SK-N-SH treated with all-trans-retinoic acid at 6 μM for 48 hours (cell line): ENCODE measurements around the gene LIMK1.

ENCODE experiments used
- ARNTL ChIP-seq: fragments of 450-650 bp; formaldehyde crosslinking; IDR thresholded peaks from 2 replicates; pipeline ENCODE4 v1.5.0; 2020; ENCODE audit warnings: low read depth, mild to moderate bottlenecking, moderate library complexity, borderline replicate concordance
- BACH2 ChIP-seq: fragments of 250-450 bp; sonication (Bioruptor Pico); IDR thresholded peaks from 2 replicates; pipeline ENCODE4 v1.9.0; 2021; ENCODE audit warnings: mild to moderate bottlenecking, borderline replicate concordance
- CSDC2 ChIP-seq: fragments of 250-450 bp; sonication (Bioruptor Pico); IDR thresholded peaks from 2 replicates; pipeline ENCODE4 v1.5.0; 2020; ENCODE audit warnings: mild to moderate bottlenecking, moderate library complexity
- GLIS3 ChIP-seq: fragments of 250-450 bp; sonication (Bioruptor Pico); IDR thresholded peaks from 2 replicates; pipeline ENCODE4 v1.5.0; 2020; ENCODE audit warnings: mild to moderate bottlenecking, moderate library complexity
- ISL1 ChIP-seq: fragments of 250-450 bp; sonication (Bioruptor Pico); IDR thresholded peaks from 2 replicates; pipeline ENCODE4 v2.1.2; 2022; ENCODE audit warnings: mild to moderate bottlenecking, moderate library complexity
- OSR1 ChIP-seq: fragments of 250-450 bp; sonication (Bioruptor Pico); IDR thresholded peaks from 2 replicates; pipeline ENCODE4 v1.8.0; 2022; ENCODE audit warnings: moderate library complexity, mild to moderate bottlenecking, inconsistent platforms
- RARB ChIP-seq: fragments of 250-450 bp; sonication (Bioruptor Pico); IDR thresholded peaks from 2 replicates; pipeline ENCODE4 v1.8.0; 2021; ENCODE audit warnings: mild to moderate bottlenecking, moderate library complexity
- SNAI2 ChIP-seq: fragments of 250-450 bp; sonication (Bioruptor Pico); IDR thresholded peaks from 2 replicates; pipeline ENCODE4 v1.5.0; 2020; ENCODE audit warnings: mild to moderate bottlenecking, moderate library complexity
- ZC3H10 ChIP-seq: fragments of 250-450 bp; sonication (Bioruptor Pico); IDR thresholded peaks from 2 replicates; pipeline ENCODE4 v1.5.1; 2021; ENCODE audit warnings: mild to moderate bottlenecking, moderate library complexity
- ZFP3 ChIP-seq: fragments of 250-450 bp; sonication (Bioruptor Pico); IDR thresholded peaks from 2 replicates; pipeline ENCODE4 v1.5.0; 2020; ENCODE audit warnings: mild to moderate bottlenecking, moderate library complexity
- ZNF70 ChIP-seq: fragments of 450-650 bp; formaldehyde crosslinking; IDR thresholded peaks from 2 replicates; pipeline ENCODE4 v1.5.0; 2020; ENCODE audit warnings: mild to moderate bottlenecking, moderate library complexity
- TF ChIP-seq, protein P1 (sequence below): fragments of 250-450 bp; sonication (Bioruptor Pico); IDR thresholded peaks from 2 replicates; pipeline ENCODE4 v1.8.0; 2020; ENCODE audit warnings: mild to moderate bottlenecking, moderate library complexity, borderline replicate concordance
- TF ChIP-seq, protein P2 (sequence below): fragments of 250-450 bp; sonication (Bioruptor Pico); IDR thresholded peaks from 2 replicates; pipeline ENCODE4 v1.8.0; 2021; ENCODE audit warnings: low read depth, mild to moderate bottlenecking, moderate library complexity, borderline replicate concordance
- TF ChIP-seq, protein P3 (sequence below): fragments of 250-450 bp; sonication (Bioruptor Pico); IDR thresholded peaks from 2 replicates; pipeline ENCODE4 v1.5.0; 2020; ENCODE audit warnings: mild to moderate bottlenecking, moderate library complexity

DNA sequence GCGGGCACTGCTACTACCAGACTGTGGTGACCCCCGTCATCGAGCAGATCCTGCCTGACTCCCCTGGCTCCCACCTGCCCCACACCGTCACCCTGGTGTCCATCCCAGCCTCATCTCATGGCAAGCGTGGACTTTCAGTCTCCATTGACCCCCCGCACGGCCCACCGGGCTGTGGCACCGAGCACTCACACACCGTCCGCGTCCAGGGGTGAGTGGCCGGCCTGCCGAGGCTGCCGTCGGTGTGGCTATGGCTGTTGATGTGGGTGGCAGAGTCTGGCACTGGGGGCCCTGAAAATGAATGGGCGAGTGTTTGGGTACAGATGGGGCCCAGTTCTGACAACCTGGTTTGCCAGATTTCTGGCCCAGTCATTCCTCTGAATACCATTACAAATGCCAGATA lies 15.4 kb downstream of the LIMK1 start:
- no peak for TF ChIP-seq ISL1
- TF ChIP-seq, protein P1, sequence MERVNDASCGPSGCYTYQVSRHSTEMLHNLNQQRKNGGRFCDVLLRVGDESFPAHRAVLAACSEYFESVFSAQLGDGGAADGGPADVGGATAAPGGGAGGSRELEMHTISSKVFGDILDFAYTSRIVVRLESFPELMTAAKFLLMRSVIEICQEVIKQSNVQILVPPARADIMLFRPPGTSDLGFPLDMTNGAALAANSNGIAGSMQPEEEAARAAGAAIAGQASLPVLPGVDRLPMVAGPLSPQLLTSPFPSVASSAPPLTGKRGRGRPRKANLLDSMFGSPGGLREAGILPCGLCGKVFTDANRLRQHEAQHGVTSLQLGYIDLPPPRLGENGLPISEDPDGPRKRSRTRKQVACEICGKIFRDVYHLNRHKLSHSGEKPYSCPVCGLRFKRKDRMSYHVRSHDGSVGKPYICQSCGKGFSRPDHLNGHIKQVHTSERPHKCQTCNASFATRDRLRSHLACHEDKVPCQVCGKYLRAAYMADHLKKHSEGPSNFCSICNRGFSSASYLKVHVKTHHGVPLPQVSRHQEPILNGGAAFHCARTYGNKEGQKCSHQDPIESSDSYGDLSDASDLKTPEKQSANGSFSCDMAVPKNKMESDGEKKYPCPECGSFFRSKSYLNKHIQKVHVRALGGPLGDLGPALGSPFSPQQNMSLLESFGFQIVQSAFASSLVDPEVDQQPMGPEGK (CRISPR knock-in tag): no peak
- TF ChIP-seq BACH2 (CRISPR knock-in tag): no peak
- TF ChIP-seq ZC3H10 (CRISPR knock-in tag): no peak
- TF ChIP-seq, protein P2, sequence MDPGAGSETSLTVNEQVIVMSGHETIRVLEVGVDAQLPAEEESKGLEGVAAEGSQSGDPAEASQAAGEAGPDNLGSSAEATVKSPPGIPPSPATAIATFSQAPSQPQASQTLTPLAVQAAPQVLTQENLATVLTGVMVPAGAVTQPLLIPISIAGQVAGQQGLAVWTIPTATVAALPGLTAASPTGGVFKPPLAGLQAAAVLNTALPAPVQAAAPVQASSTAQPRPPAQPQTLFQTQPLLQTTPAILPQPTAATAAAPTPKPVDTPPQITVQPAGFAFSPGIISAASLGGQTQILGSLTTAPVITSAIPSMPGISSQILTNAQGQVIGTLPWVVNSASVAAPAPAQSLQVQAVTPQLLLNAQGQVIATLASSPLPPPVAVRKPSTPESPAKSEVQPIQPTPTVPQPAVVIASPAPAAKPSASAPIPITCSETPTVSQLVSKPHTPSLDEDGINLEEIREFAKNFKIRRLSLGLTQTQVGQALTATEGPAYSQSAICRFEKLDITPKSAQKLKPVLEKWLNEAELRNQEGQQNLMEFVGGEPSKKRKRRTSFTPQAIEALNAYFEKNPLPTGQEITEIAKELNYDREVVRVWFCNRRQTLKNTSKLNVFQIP (CRISPR knock-in tag): no peak
- no peak for TF ChIP-seq ZFP3 (CRISPR knock-in tag)
- TF ChIP-seq ARNTL (CRISPR knock-in tag): no peak
- no peak for TF ChIP-seq OSR1 (CRISPR knock-in tag)
- TF ChIP-seq, protein P3, sequence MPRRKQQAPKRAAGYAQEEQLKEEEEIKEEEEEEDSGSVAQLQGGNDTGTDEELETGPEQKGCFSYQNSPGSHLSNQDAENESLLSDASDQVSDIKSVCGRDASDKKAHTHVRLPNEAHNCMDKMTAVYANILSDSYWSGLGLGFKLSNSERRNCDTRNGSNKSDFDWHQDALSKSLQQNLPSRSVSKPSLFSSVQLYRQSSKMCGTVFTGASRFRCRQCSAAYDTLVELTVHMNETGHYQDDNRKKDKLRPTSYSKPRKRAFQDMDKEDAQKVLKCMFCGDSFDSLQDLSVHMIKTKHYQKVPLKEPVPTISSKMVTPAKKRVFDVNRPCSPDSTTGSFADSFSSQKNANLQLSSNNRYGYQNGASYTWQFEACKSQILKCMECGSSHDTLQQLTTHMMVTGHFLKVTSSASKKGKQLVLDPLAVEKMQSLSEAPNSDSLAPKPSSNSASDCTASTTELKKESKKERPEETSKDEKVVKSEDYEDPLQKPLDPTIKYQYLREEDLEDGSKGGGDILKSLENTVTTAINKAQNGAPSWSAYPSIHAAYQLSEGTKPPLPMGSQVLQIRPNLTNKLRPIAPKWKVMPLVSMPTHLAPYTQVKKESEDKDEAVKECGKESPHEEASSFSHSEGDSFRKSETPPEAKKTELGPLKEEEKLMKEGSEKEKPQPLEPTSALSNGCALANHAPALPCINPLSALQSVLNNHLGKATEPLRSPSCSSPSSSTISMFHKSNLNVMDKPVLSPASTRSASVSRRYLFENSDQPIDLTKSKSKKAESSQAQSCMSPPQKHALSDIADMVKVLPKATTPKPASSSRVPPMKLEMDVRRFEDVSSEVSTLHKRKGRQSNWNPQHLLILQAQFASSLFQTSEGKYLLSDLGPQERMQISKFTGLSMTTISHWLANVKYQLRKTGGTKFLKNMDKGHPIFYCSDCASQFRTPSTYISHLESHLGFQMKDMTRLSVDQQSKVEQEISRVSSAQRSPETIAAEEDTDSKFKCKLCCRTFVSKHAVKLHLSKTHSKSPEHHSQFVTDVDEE: no peak
- no peak for TF ChIP-seq GLIS3 (CRISPR knock-in tag)
- no peak for TF ChIP-seq CSDC2 (CRISPR knock-in tag)
- TF ChIP-seq RARB (CRISPR knock-in tag): no peak
- TF ChIP-seq ZNF70 (CRISPR knock-in tag): no peak
- no peak for TF ChIP-seq SNAI2 (CRISPR knock-in tag)
